HTERT RPE-1 (cell line): Measurements from ENCODE around the gene PCDHGB7.
"Not testable (repeated sequence)": the region's sequence is repeated elsewhere in the genome, so short reads cannot be mapped to it uniquely, and the experiment has no call there.

Experiments
- in situ Hi-C: fragments of 300-500 bp; cut with MboI; formaldehyde crosslinking; loops from 4 replicates; pipeline ENCODE4 v1.14.3; 2020; ENCODE audit warnings: low sequenced_read_pairs

The PCDHGB7 gene

GRCh38 chr5:141417494-141418172 is at the start of gene PCDHGB7:
TSS of gene PCDHGB7 (plus strand) at chr5:141417677. CDS start at chr5:141417860, 183 bp downstream.
- in situ Hi-C loops, result not testable (repeated sequence)

GRCh38 chr5:141369994-141370848 is 47.3 kb upstream of the PCDHGB7 start, which contains the start of gene PCDHGB3:
TSS of gene PCDHGB3 (plus strand) at chr5:141370242. CDS start at chr5:141370395, 153 bp downstream.
- in situ Hi-C loops, result no loop called here

GRCh38 chr5:141371572-141372475 is 45.7 kb upstream of the PCDHGB7 start:
- in situ Hi-C loops, result no loop called here

GRCh38 chr5:141373673-141374317 is 43.7 kb upstream of the PCDHGB7 start, which contains the start of gene PCDHGA6:
TSS of gene PCDHGA6 (plus strand) at chr5:141373891. CDS start at chr5:141374084, 193 bp downstream.
- in situ Hi-C loops, result no loop called here

GRCh38 chr5:141374627-141375026 is 42.9 kb upstream of the PCDHGB7 start:
- in situ Hi-C loops, result no loop called here

GRCh38 chr5:141375444-141376155 is 41.9 kb upstream of the PCDHGB7 start:
- in situ Hi-C loops, result not testable (repeated sequence)

- in situ Hi-C loops, result no loop called here
These were observed 34.8 kb upstream of the PCDHGB7 start, which contains the start of gene PCDHGA7 for GRCh38 chr5:141382469-141383294. TSS of gene PCDHGA7 (plus strand) at chr5:141382742. CDS start at chr5:141382900, 158 bp downstream.

- in situ Hi-C loops, result no loop called here
These were observed 34.1 kb upstream of the PCDHGB7 start for GRCh38 chr5:141383345-141383744.

- in situ Hi-C loops, result no loop called here
These were observed 32.8 kb upstream of the PCDHGB7 start for GRCh38 chr5:141384471-141385267.

- in situ Hi-C loops, result not testable (repeated sequence)
These were observed 29.7 kb upstream of the PCDHGB7 start, which contains the start of gene PCDHGB4 for GRCh38 chr5:141387557-141388311. TSS of gene PCDHGB4 (plus strand) at chr5:141387698. CDS start at chr5:141387885, 187 bp downstream.

- in situ Hi-C loops, result no loop called here
These were observed 28.8 kb upstream of the PCDHGB7 start for GRCh38 chr5:141388661-141389060.

- in situ Hi-C loops, result no loop called here
These were observed 28.1 kb upstream of the PCDHGB7 start for GRCh38 chr5:141389153-141390042.

- in situ Hi-C loops, result no loop called here
These were observed 24.9 kb upstream of the PCDHGB7 start, which contains the start of gene PCDHGA8 for GRCh38 chr5:141392429-141393198. TSS of gene PCDHGA8 (plus strand) at chr5:141392633. CDS start at chr5:141392814, 181 bp downstream.

GRCh38 chr5:141393267-141393666 is 24.2 kb upstream of the PCDHGB7 start:
- in situ Hi-C loops, result no loop called here
